ENCODE results near the gene PLPP4. TPM values are rescaled to one million over a fixed set of nuclear protein-coding genes. Genes with fewer than 3 reads are reported as not detected.

PLPP4 gene
- total RNA-seq, 2 donors from 2014 or later, result not detected

DNA sequence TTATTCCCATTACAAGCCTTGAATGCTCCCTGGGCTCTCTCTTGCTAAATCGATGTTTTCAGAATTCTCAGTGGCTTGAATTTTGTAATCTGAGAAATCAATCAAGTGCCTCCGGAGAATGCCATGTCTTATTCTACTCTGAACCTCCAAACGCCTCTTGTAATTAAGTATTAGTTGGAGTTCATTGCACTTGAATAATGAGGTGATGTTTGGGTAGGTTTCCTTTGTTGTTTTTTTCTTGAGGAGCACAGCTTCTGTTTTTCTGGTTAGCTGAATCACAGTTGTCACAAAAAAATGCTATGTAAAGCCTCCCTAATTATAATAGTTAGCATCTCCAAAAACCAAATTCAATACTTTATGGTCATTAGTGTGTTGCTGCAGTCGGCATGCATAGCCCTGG is 100.3 kb downstream of the PLPP4 start:
- peaks cover 9% of the 10 kb centered on the region for H3K9me3 ChIP-seq
- H3K36me3 ChIP-seq, result no peaks in the 10 kb centered on the region
- no peaks in the 10 kb centered on the region for H3K4me1 ChIP-seq (ENCODE audit: control insufficient read depth in 1 of 2, low read depth in 2 of 2)
- no peaks in the 10 kb centered on the region for H3K27me3 ChIP-seq (replicated peaks; ENCODE audit: insufficient read depth)
- TF ChIP-seq, protein P1, sequence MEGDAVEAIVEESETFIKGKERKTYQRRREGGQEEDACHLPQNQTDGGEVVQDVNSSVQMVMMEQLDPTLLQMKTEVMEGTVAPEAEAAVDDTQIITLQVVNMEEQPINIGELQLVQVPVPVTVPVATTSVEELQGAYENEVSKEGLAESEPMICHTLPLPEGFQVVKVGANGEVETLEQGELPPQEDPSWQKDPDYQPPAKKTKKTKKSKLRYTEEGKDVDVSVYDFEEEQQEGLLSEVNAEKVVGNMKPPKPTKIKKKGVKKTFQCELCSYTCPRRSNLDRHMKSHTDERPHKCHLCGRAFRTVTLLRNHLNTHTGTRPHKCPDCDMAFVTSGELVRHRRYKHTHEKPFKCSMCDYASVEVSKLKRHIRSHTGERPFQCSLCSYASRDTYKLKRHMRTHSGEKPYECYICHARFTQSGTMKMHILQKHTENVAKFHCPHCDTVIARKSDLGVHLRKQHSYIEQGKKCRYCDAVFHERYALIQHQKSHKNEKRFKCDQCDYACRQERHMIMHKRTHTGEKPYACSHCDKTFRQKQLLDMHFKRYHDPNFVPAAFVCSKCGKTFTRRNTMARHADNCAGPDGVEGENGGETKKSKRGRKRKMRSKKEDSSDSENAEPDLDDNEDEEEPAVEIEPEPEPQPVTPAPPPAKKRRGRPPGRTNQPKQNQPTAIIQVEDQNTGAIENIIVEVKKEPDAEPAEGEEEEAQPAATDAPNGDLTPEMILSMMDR (IDR thresholded peaks at IDR 0.05), result no peak
- DNase-seq (ENCODE audit: low spot score) (no peak), ATAC-seq (ENCODE audit: insufficient number of reproducible peaks, low FRiP score, low read depth) (no peak)
- H3K4me3 ChIP-seq, result no peak overlapping the region
- no peak overlapping the region for H3K27ac ChIP-seq

DNA sequence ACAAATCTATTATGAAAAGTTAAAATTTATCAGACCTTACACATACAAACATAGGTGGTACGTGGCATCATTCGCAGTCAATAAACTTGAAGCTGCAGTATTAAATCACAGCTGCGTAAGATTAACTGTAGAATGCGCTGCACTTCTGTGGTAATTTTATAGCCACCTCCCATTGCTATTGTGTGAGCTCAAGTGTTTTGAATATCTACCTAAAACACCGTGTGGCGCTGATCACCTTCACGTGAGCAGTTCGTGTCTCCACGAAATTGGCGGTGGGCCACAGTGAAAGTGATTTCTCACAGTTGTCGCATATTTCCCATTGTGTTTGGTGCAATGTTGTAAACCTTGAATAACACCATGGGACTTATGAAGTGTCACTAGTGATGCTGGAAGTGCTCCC is 102.8 kb downstream of the PLPP4 start:
- H3K9me3 ChIP-seq, result no peaks in the 10 kb centered on the region
- no peaks in the 10 kb centered on the region for H3K27me3 ChIP-seq (replicated peaks; ENCODE audit: insufficient read depth)
- H3K4me3 ChIP-seq, result no peak overlapping the region
- TF ChIP-seq, protein P1 (IDR thresholded peaks at IDR 0.05), result no peak
- ATAC-seq (ENCODE audit: insufficient number of reproducible peaks, low FRiP score, low read depth) (no peak), DNase-seq (ENCODE audit: low spot score) (no peak)
- no peak overlapping the region for H3K27ac ChIP-seq
- H3K4me1 ChIP-seq (ENCODE audit: control insufficient read depth in 1 of 2, low read depth in 2 of 2), result no peaks in the 10 kb centered on the region
- H3K36me3 ChIP-seq, result no peaks in the 10 kb centered on the region

DNA sequence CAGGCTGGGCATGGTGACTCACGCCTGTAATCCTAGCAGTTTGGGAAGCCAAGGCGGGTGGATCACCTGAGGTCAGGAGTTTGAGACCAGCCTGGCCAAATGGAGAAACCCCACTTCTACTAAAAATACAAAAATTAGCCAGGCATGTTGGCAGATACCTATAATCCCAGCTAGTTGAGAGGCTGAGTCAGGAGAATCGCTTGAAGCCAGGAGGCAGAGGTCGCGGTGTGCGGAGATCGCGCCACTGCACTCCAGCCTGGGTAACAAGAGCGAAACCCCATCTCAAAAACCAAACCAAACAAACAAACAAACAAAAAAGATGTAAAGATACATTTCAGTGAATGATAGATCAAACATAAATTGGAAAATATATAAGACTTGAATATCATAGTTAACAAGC is 105.9 kb downstream of the PLPP4 start:
- H3K27me3 ChIP-seq (replicated peaks; ENCODE audit: insufficient read depth), result no peaks in the 10 kb centered on the region
- TF ChIP-seq, protein P1 (IDR thresholded peaks at IDR 0.05), result no peak
- ATAC-seq (ENCODE audit: insufficient number of reproducible peaks, low FRiP score, low read depth), result no peak
- no peak overlapping the region for H3K4me3 ChIP-seq
- no peaks in the 10 kb centered on the region for H3K4me1 ChIP-seq (ENCODE audit: control insufficient read depth in 1 of 2, low read depth in 2 of 2)
- DNase-seq (ENCODE audit: low spot score), result no peak
- H3K9me3 ChIP-seq, result no peaks in the 10 kb centered on the region
- no peak overlapping the region for H3K27ac ChIP-seq
- no peaks in the 10 kb centered on the region for H3K36me3 ChIP-seq

DNA sequence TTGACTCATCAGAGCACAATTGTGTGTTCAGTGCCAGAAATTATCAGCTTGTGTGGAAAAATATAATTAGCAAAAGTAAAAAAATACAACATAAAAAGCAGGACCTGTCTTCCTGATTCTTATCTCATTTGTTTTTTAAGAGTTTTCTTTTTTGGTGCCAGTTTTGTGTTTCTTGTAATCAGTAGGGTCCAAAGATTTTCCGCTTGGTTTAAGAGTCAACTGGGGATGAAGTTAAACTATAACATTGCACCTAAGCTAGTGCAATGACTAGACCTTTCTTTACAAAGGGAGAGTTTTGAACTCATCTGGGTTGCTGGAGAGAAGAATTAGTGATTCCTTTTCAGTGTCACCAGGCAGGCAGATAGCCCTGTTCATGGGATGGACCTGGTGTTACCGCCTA is 113.4 kb downstream of the PLPP4 start:
- DNase-seq (ENCODE audit: low spot score), result no peak
- no peak overlapping the region for H3K27ac ChIP-seq
- no peak overlapping the region for H3K4me3 ChIP-seq
- no peaks in the 10 kb centered on the region for H3K4me1 ChIP-seq (ENCODE audit: control insufficient read depth in 1 of 2, low read depth in 2 of 2)
- H3K36me3 ChIP-seq, result no peaks in the 10 kb centered on the region
- no peaks in the 10 kb centered on the region for H3K27me3 ChIP-seq (replicated peaks; ENCODE audit: insufficient read depth)
- no peaks in the 10 kb centered on the region for H3K9me3 ChIP-seq
- no peak for ATAC-seq (ENCODE audit: insufficient number of reproducible peaks, low FRiP score, low read depth)
- TF ChIP-seq, protein P1 (IDR thresholded peaks at IDR 0.05), result no peak

DNA sequence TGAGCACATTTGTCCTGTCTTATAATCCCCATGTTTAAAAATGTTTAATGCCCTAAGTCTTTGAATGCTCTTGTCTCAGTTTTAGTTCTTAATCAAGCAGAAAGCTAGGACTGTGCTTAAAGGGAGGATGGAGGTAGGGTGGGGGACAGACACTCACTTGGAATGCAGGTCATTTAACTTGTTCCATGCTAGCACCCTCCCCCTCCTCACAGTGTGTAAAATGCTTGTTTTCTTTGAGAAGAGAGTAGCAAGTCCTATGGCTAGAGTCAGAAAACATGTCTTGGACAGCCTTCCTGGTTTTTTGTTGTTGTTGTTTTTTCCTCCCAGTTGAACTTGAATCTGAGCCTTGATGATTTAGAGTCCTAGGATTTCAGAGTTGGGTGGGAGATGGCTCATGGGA is 114.2 kb downstream of the PLPP4 start:
- no peak for ATAC-seq (ENCODE audit: insufficient number of reproducible peaks, low FRiP score, low read depth)
- TF ChIP-seq, protein P1 (IDR thresholded peaks at IDR 0.05), result no peak
- Histone ChIP-seq H3K36me3 (no peaks in the 10 kb centered on the region), H3K9me3 (no peaks in the 10 kb centered on the region), H3K27ac (no peak overlapping the region), H3K4me3 (no peak overlapping the region), H3K4me1 (ENCODE audit: control insufficient read depth in 1 of 2, low read depth in 2 of 2) (no peaks in the 10 kb centered on the region), H3K27me3 (replicated peaks; ENCODE audit: insufficient read depth) (no peaks in the 10 kb centered on the region)
- no peak for DNase-seq (ENCODE audit: low spot score)
